CD8-positive, alpha-beta memory T cell (primary cell): Measurements from ENCODE around the gene HSPG2. TPM values are rescaled to one million over a fixed set of nuclear protein-coding genes. Genes with fewer than 3 reads are reported as not detected.

Experiments
- CTCF ChIA-PET: fragments of 350-600 bp; sonication (Branson Sonifier 250); formaldehyde crosslinking; loops from one replicate; lab custom pipeline; 2021; ENCODE audit warnings: antibody characterized with exemption; lab: Charles Lee
- POLR2A ChIA-PET: fragments of 350-600 bp; sonication (Branson Sonifier 250); formaldehyde crosslinking; loops from one replicate; lab custom pipeline; 2021; ENCODE audit warnings: antibody characterized with exemption; lab: Charles Lee
- DNase-seq, 5 donors: peaks; one replicate each; pipeline versions ENCODE4 v3.0.0 to v3.0.0-alpha.2; 2020 to 2022; ENCODE audit warnings: mixed read lengths in 1 of 5
- H3K27ac ChIP-seq: one replicate; pipeline ENCODE4 v1.7.0; 2013; ENCODE audit warnings: low read depth, mild to moderate bottlenecking, low read length, moderate library complexity
- H3K27me3 ChIP-seq: 2 replicates; pipeline ENCODE4 v1.7.0; 2013; ENCODE audit warnings: low read length, mild to moderate bottlenecking; ENCODE audit not compliant: insufficient read depth, poor library complexity, severe bottlenecking
- H3K36me3 ChIP-seq: 2 replicates; pipeline ENCODE4 v1.7.0; 2013; ENCODE audit warnings: mild to moderate bottlenecking, low read length, moderate library complexity; ENCODE audit not compliant: insufficient read depth
- H3K4me1 ChIP-seq: 2 replicates; pipeline ENCODE4 v1.7.0; 2013; ENCODE audit warnings: mild to moderate bottlenecking, low read length, moderate library complexity; ENCODE audit not compliant: insufficient read depth
- H3K4me3 ChIP-seq: 2 replicates; pipeline ENCODE4 v1.7.0; 2013; ENCODE audit warnings: mild to moderate bottlenecking, low read length
- H3K9me3 ChIP-seq: 2 replicates; pipeline ENCODE4 v1.7.0; 2013; ENCODE audit warnings: mild to moderate bottlenecking, low read length
- H3K27ac Mint-ChIP-seq, 8 donors: one replicate each; pipeline ENCODE4 v1.8.0; 2020 to 2021; ENCODE audit warnings: mixed read lengths in 8 of 8, mild to moderate bottlenecking in 6 of 8, inconsistent platforms in 3 of 8, moderate library complexity in 3 of 8
- H3K27me3 Mint-ChIP-seq, 2 donors: one replicate each; pipeline ENCODE4 v1.8.0; 2020 to 2021; ENCODE audit warnings: mixed read lengths in 2 of 2, mild to moderate bottlenecking in 1 of 2, moderate library complexity in 1 of 2
- H3K36me3 Mint-ChIP-seq, 3 donors: one replicate each; pipeline ENCODE4 v1.8.0; 2020 to 2021; ENCODE audit warnings: mixed read lengths in 3 of 3, inconsistent platforms in 1 of 3, mild to moderate bottlenecking in 1 of 3
- H3K4me1 Mint-ChIP-seq, 3 donors: one replicate each; pipeline ENCODE4 v1.8.0; 2020 to 2021; ENCODE audit warnings: mixed read lengths in 3 of 3, inconsistent platforms in 1 of 3, mild to moderate bottlenecking in 1 of 3
- H3K4me3 Mint-ChIP-seq, 7 donors: one replicate each; pipeline ENCODE4 v1.8.0; 2020 to 2021; ENCODE audit warnings: mixed read lengths in 7 of 7, mild to moderate bottlenecking in 6 of 7, moderate library complexity in 4 of 7, inconsistent platforms in 2 of 7
- H3K9me3 Mint-ChIP-seq, 5 donors: one replicate each; pipeline ENCODE4 v1.8.0; 2020 to 2022; ENCODE audit warnings: mixed read lengths in 5 of 5, mild to moderate bottlenecking in 3 of 5, moderate library complexity in 2 of 5, inconsistent platforms in 1 of 5
- polyA plus RNA-seq: library from polyadenylated mRNA; unstranded; fragments of 300-500 nt; fragmentation: Illumina TruSeq; gene quantifications from one replicate; pipeline ENCODE4 v1.2.3, GENCODE V29; 2021
- total RNA-seq, 2 experiments: library from RNA; stranded (reverse); gene quantifications; one replicate each; pipeline ENCODE4 v1.2.3, GENCODE V29; 2021

HSPG2 gene
- total and polyA plus RNA-seq, 3 experiments from 2014 or later: 0.24 to 0.72 TPM; not detected in 1

DNA sequence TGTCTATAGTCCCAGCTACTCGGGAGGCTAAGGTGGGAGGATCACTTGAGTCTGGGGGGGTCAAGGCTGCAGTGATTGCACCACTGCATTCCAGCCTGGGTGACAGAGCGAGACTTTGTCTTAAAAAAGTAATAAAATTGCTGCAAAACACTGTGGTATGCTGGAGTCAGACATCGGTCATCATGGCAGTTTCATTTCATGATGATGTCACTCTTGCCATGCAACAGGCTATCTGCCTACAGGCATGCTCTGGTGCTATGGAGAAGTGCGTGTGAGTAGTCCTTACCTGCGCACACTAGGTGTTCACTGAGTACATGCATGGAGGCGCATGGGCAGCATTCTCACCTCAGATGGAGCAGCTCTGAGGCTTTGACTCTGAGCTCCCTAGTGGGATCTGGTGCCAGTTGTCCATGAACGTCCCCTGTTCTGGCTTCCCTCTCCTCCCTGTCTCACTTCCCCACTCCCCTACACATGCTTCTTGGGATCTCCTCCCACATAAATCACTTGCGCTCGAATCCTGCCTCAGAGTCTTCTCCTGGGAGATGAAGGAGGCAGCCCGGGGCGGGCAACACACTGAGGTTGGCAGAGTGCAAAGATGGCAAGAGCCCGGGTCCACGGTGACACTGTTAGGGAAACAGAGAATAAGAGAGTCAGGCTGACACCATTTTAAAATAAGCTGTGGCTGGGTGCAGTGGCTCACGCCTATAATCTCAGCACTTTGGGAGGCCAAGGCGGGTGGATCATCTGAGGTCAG is 29.3 kb upstream of the HSPG2 start:
- H3K27ac ChIP-seq: no peak overlapping the region
- H3K9me3 ChIP-seq: no peaks in the 10 kb centered on the region
- peaks cover 5% of the 10 kb centered on the region for H3K4me1 ChIP-seq
- H3K36me3 ChIP-seq: no peaks in the 10 kb centered on the region
- Mint-ChIP-seq H3K4me1 (peaks cover 4 to 7% (median 5%) of the 10 kb centered on the region in 3 donors), H3K4me3 (no peak overlapping the region), H3K27me3 (peaks cover 4 to 7% of the 10 kb centered on the region in 2 donors), H3K9me3 (no peaks in the 10 kb centered on the region), H3K36me3 (no peaks in the 10 kb centered on the region), H3K27ac (no peak overlapping the region)
- H3K27me3 ChIP-seq: no peaks in the 10 kb centered on the region
- CTCF ChIA-PET: no interaction called here
- DNase-seq: no peak
- H3K4me3 ChIP-seq: no peak overlapping the region
- POLR2A ChIA-PET: no interaction called here

GRCh38 chr1:21963477-21964217 is 26.5 kb upstream of the HSPG2 start:
- Histone ChIP-seq H3K27me3 (no peaks in the 10 kb centered on the region), H3K9me3 (no peaks in the 10 kb centered on the region), H3K4me1 (peaks cover 5% of the 10 kb centered on the region), H3K27ac (no peak overlapping the region), H3K36me3 (no peaks in the 10 kb centered on the region), H3K4me3 (no peak overlapping the region)
- no peaks in the 10 kb centered on the region for H3K36me3 Mint-ChIP-seq
- H3K4me3 Mint-ChIP-seq: no peak overlapping the region
- CTCF ChIA-PET: interaction anchor here (1.1 to 1.5 kb wide), 3 partner anchors 24 to 125 kb away, joined by 3 read pairs; no protein-coding TSS in a partner anchor
- DNase-seq: peak; percentile 51 to 80 (median 69)
- peaks cover 4 to 9% of the 10 kb centered on the region in 2 donors for H3K27me3 Mint-ChIP-seq
- peaks cover 4 to 7% (median 5%) of the 10 kb centered on the region in 3 donors for H3K4me1 Mint-ChIP-seq
- no peaks in the 10 kb centered on the region for H3K9me3 Mint-ChIP-seq
- peak overlapping the region in 3 of 8 donors; percentile 39 to 66 (median 55) for H3K27ac Mint-ChIP-seq
- POLR2A ChIA-PET: no interaction called here

GRCh38 chr1:21961799-21962198 is 24.7 kb upstream of the HSPG2 start:
- H3K27me3 Mint-ChIP-seq: peaks cover 5 to 9% of the 10 kb centered on the region in 2 donors
- no peaks in the 10 kb centered on the region for H3K36me3 ChIP-seq
- DNase-seq: peak in 1 of 5 donors; percentile 7
- H3K4me1 Mint-ChIP-seq: peaks cover 20 to 25% (median 23%) of the 10 kb centered on the region in 3 donors
- no peaks in the 10 kb centered on the region for H3K36me3 Mint-ChIP-seq
- H3K9me3 Mint-ChIP-seq: no peaks in the 10 kb centered on the region
- H3K27ac Mint-ChIP-seq: no peak overlapping the region
- H3K27me3 ChIP-seq: no peaks in the 10 kb centered on the region
- H3K9me3 ChIP-seq: no peaks in the 10 kb centered on the region
- H3K4me3 Mint-ChIP-seq: no peak overlapping the region
- ChIA-PET CTCF (no interaction called here), POLR2A (no interaction called here)
- no peak overlapping the region for H3K27ac ChIP-seq
- H3K4me1 ChIP-seq: peaks cover 23% of the 10 kb centered on the region
- no peak overlapping the region for H3K4me3 ChIP-seq

- no peaks in the 10 kb centered on the region for H3K9me3 ChIP-seq
- no peak overlapping the region for H3K4me3 ChIP-seq
- peaks cover 5 to 6% of the 10 kb centered on the region in 2 donors for H3K27me3 Mint-ChIP-seq
- peaks cover 28% of the 10 kb centered on the region for H3K4me1 ChIP-seq
- no peak overlapping the region for H3K27ac Mint-ChIP-seq
- peaks cover 23 to 27% (median 27%) of the 10 kb centered on the region in 3 donors for H3K4me1 Mint-ChIP-seq
- POLR2A ChIA-PET: no interaction called here
- no peaks in the 10 kb centered on the region for H3K27me3 ChIP-seq
- CTCF ChIA-PET: no interaction called here
- H3K27ac ChIP-seq: no peak overlapping the region
- no peaks in the 10 kb centered on the region for H3K36me3 ChIP-seq
- no peaks in the 10 kb centered on the region for H3K9me3 Mint-ChIP-seq
- H3K4me3 Mint-ChIP-seq: no peak overlapping the region
- H3K36me3 Mint-ChIP-seq: no peaks in the 10 kb centered on the region
- no peak for DNase-seq
Measured at GRCh38 chr1:21961337-21961736, 24.2 kb upstream of the HSPG2 start.

- POLR2A ChIA-PET: no interaction called here
- H3K4me1 ChIP-seq: peaks cover 32% of the 10 kb centered on the region
- no peaks in the 10 kb centered on the region for H3K9me3 Mint-ChIP-seq
- no peaks in the 10 kb centered on the region for H3K36me3 ChIP-seq
- H3K27me3 ChIP-seq: no peaks in the 10 kb centered on the region
- H3K27ac Mint-ChIP-seq: peak overlapping the region; percentile 58 to 91 (median 80)
- H3K36me3 Mint-ChIP-seq: no peaks in the 10 kb centered on the region
- no peaks in the 10 kb centered on the region for H3K9me3 ChIP-seq
- peaks cover 21 to 32% (median 21%) of the 10 kb centered on the region in 3 donors for H3K4me1 Mint-ChIP-seq
- H3K4me3 ChIP-seq: peak overlapping the region; percentile 11
- no peak overlapping the region for H3K27ac ChIP-seq
- peak; percentile 7 to 75 (median 47) for DNase-seq
- H3K27me3 Mint-ChIP-seq: peaks cover 2 to 3% of the 10 kb centered on the region in 2 donors
- CTCF ChIA-PET: interaction anchor here (1.5 kb wide), 1 partner anchor 8 kb away, joined by 4 read pairs; no protein-coding TSS in a partner anchor
- H3K4me3 Mint-ChIP-seq: peak overlapping the region in 6 of 7 donors; percentile 16 to 80 (median 66)
Measured at GRCh38 chr1:21956720-21957552, 19.8 kb upstream of the HSPG2 start.

- ChIA-PET POLR2A (no interaction called here), CTCF (interaction anchor here (1.5 kb wide), 1 partner anchor 10 kb away, joined by 4 read pairs; no protein-coding TSS in a partner anchor)
- peaks cover 32% of the 10 kb centered on the region for H3K4me1 ChIP-seq
- Mint-ChIP-seq H3K4me1 (peaks cover 21 to 32% (median 21%) of the 10 kb centered on the region in 3 donors), H3K36me3 (no peaks in the 10 kb centered on the region), H3K27me3 (peaks cover under 1 to 3% of the 10 kb centered on the region in 2 donors), H3K4me3 (peak overlapping the region in 1 of 7 donors; percentile 35), H3K9me3 (no peaks in the 10 kb centered on the region), H3K27ac (peak overlapping the region in 2 of 8 donors; percentile 23 to 34)
- H3K9me3 ChIP-seq: no peaks in the 10 kb centered on the region
- H3K4me3 ChIP-seq: no peak overlapping the region
- H3K27me3 ChIP-seq: no peaks in the 10 kb centered on the region
- no peaks in the 10 kb centered on the region for H3K36me3 ChIP-seq
- no peak overlapping the region for H3K27ac ChIP-seq
- DNase-seq: peak in 1 of 5 donors; percentile 34
Measured at GRCh38 chr1:21955501-21956281, 18.6 kb upstream of the HSPG2 start.

- H3K27me3 Mint-ChIP-seq: peaks cover 0 to 3% of the 10 kb centered on the region in 2 donors
- no peaks in the 10 kb centered on the region for H3K9me3 ChIP-seq
- H3K9me3 Mint-ChIP-seq: no peaks in the 10 kb centered on the region
- no peaks in the 10 kb centered on the region for H3K36me3 Mint-ChIP-seq
- no peak overlapping the region for H3K4me3 Mint-ChIP-seq
- no peak overlapping the region for H3K27ac Mint-ChIP-seq
- H3K27ac ChIP-seq: no peak overlapping the region
- H3K4me1 ChIP-seq: peaks cover 32% of the 10 kb centered on the region
- no peaks in the 10 kb centered on the region for H3K27me3 ChIP-seq
- no peak overlapping the region for H3K4me3 ChIP-seq
- H3K4me1 Mint-ChIP-seq: peaks cover 21 to 32% (median 21%) of the 10 kb centered on the region in 3 donors
- POLR2A ChIA-PET: no interaction called here
- CTCF ChIA-PET: no interaction called here
- no peak for DNase-seq
- H3K36me3 ChIP-seq: no peaks in the 10 kb centered on the region
Measured at GRCh38 chr1:21955058-21955457, 17.9 kb upstream of the HSPG2 start.
